GM21515 (cell line): ENCODE measurements around the gene VAPB.
"Not testable (repeated sequence)": the region's sequence is repeated elsewhere in the genome, so short reads cannot be mapped to it uniquely, and the experiment has no call there.

Experiments used
- ATAC-seq: cut with Tn5 transposase; IDR thresholded peaks from one replicate; pipeline ENCODE4 v1.9.1; 2021; ENCODE audit not compliant: unreplicated experiment

VAPB gene, protein sequence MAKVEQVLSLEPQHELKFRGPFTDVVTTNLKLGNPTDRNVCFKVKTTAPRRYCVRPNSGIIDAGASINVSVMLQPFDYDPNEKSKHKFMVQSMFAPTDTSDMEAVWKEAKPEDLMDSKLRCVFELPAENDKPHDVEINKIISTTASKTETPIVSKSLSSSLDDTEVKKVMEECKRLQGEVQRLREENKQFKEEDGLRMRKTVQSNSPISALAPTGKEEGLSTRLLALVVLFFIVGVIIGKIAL

DNA sequence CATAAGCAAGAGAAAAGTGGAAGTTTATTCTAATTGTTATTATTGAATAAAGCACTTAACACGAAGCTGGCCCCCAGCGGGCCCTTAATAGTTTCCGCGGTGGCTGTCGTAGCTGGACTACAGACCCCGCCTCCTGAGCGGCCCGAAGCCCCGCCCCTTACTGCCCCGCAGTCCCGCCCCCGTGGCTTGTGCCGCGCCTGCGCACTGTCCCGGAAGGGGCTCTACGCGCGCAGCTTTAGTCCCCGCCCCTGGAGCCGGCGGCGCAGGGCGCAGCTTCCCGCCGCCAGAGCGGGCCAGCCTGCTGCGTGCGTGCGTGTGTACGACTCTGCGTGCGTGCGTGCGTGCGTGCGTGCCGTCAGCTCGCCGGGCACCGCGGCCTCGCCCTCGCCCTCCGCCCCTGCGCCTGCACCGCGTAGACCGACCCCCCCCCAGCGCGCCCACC lies at the start of gene VAPB:
Gene VAPB, plus strand, starts transcription at position 348 of the 442 bp plus-strand sequence. CDS start 231 bp downstream, outside the sequence.
- peak; percentile 95 for ATAC-seq

DNA sequence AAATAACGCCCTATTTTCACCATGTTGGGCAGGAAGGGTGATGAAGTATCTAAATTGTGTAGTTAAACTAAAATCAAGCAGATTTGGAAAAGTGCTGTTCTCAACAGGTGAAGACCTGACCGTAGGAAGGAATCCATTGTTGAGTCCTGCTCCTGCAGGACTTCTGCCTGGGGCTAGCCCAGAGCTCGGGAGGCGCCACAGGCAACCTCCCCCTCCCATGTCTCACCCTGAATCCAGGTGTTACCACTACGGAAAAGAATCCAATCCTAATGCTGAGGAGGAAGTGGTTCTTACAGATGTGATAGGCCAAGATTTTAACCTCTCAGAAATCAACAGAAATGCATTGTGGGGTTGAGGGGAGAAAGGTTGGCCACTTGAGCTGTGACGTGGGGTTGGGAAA lies 49.3 kb upstream of the VAPB start:
- ATAC-seq, result no peak

DNA sequence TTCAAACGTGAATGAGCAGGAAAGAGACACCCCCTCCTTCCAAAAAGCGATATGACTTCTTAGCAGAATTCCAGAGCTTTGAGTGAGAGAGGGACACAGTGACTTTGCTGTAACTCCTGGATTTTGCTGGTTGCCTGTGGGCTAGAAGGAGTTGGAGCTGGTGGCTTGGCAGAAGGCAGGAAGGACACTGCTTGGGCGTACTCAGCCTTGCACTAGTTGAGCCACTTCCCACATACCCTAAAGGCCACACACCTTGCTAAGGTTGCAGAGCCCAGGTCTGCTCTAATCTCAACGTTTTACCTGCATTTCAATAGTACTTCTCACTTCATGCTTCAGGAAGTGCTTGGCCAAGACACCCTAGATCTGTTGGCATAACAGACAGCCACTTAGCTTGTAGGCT lies 48.9 kb upstream of the VAPB start:
- no peak for ATAC-seq

DNA sequence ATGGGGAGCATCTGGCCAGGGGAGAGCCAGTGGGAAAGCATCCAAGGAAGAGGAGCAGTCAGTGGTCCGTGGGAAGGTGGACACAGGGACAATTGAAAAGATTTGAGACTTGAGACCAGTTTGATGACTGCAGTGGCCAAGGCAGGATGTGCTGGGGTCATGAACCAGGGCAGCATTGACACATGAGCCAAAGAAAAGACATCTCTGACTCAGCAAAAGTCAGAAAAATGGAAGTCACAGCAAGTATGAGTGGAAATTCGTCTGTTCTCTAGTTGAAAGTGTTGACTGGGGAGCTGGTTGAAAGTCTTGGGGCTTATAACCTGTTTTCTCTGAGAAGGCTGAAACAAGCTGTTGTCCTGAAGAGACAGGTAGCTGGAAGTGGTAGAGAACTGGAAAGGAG lies 48.2 kb upstream of the VAPB start:
- no peak for ATAC-seq

DNA sequence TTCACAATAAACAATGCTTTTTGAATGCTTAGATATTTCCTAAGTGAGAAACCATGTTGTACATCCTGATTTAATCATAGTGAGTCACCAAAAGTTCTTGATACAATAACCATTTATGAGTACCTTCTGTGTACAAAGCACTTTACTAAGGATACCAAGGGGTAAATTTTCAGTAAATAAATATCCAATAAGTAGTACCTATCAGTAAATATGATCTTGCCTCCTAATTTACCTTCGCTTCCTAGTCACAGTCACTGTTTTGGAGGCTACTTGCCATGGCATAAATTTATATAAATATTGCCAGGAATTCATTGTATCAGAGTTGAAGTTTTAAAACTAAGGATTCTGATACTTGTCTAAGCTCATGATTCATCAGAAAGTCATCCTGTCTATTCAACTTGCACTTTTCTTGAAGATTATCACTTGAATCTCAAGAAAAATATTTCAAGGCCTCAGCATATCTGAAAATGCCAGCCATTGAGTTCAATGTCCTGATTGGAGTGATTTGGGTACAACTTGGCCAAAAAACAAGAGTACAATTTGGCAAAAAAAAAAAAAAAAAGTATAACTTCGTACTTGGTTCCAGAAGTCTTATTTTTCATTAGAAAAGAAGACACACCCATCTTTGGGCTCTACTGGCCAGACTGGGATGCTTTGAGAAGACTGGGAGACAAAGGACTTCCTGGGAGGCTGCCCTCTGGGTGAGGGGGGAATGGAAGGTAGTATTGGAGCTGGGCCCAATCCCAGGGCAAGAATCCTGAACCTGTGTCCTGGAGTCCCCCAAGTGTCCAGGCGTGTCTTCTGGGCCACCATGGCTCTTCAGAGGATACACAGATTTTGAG lies 46.7 kb upstream of the VAPB start:
- ATAC-seq, result no peak

DNA sequence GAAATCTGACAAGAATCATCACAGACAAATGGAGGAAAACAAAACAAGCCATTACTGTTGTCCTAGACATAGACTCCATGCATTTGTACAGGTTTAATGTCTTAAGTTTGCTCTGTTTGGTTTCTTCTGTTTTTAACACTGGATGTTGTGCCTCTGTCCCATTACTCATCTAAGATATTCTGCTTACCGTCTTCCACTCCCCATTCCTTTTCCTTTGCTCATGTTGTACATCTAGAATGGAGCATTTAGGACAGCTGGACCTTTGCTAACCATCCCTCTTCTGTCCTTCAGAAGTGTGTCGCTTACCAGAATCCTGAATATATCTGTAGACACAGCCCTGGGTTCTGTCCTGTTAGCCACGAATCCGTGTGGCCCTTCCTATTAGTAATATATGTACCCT lies 44.3 kb upstream of the VAPB start:
- no peak for ATAC-seq

DNA sequence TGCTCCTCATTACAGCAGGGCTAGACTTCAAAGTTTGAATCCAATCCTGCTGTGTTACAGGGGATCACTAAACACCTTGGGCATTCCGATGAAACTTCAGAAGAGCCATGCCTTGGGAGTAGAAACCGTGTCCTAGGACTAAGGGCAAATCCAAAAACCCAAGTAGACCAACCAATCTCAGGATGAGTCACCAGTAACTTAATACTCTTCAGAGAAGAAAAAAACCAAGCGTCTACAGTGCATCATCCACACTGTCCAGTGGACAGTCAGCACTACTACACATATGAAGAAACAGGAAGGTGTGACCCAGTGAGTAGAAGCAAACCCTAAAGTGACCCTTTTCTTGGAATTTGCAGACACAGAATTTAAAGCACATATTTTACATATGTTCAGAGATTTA lies 39.5 kb upstream of the VAPB start:
- ATAC-seq, result no peak

DNA sequence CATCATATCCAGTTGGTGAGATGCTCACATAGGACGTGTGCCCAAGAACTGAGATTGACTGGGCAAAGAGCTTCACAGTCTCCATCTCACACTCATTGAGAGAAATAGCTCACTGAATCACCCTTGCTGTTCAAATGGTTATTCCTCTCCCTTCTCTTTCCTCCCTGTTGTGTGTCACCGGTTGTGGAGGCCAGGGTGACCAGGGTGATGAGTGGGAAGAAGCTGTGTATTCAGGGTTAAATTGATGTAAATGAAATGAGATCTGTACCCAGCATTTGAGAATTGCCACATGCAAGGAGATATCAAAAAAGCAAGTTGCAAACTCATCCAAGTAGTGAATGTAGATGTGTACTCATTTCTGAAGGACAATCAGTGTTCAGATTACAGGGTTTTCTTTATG lies 36.6 kb upstream of the VAPB start:
- no peak for ATAC-seq

DNA sequence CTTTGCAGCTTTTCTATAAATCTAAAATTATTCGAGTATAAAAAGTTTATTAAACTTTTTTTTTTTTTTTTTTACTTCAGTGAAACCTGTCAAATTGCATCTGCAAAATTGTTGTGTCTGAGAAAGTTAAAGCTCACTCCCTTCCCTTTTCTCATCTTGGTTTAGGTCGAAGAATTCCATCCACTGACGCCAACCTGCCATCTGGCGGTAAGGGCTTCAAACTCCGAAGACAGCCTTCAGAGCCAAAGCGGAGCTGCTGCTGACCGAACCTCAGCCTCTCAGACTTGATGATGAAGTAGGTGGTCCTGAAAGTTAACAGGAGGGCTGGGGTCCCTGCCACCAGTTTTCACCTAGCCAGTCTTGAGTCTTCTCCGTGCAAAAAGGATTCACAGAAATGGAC lies 29.6 kb upstream of the VAPB start:
- ATAC-seq, result no peak

DNA sequence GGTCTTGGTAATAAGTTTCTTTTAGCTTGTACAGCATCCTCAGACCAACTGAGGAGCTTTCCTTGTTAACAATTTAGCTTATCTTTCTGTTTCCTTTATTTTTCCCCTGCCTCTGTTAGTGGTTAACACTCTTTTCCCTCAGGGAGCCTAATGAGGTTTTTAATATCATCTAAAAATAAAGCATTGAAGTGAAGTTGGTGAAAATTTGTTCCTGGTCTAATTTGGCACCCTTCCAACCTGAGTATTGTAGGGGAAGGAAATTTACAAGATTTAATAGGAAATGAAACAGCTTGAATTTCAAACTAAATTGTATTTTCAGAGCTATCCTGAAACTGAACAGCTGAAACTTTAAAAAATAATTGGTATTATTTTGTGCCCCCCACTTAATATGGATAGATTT lies 28.1 kb upstream of the VAPB start:
- no peak for ATAC-seq

DNA sequence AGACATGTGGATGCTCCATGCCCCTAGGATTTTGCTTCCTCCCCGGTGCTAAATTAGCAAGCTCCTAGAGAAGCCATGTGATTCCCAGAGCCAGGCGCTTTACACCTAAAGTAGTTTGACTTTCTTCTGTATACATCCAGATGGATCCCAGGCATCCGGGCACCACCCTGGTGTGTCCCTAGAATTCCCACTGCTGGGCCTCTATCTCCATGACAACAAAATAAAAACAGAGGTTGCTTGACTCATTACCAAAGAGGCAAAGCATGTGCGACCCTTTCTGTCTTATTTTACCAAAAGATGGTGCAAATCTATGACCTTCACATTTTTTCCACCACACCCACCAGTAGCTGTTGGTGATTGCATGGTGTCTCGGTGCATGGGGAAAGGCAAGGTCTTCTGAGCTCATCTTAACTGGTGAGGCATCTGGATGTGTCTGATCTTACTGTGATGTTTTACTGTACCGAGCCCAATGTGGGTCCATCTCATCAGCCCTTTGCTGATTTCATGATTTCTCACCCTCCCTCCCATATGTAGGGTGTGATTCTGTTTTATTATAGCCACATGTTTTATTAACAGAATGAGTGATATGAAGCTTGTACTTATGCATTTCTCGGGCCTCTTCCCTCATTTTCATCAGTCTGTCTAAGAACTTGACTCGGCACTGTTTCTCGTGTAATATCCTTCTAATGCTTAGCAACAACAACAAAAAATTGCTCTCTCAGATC lies 27.4 kb upstream of the VAPB start:
- ATAC-seq, result no peak

DNA sequence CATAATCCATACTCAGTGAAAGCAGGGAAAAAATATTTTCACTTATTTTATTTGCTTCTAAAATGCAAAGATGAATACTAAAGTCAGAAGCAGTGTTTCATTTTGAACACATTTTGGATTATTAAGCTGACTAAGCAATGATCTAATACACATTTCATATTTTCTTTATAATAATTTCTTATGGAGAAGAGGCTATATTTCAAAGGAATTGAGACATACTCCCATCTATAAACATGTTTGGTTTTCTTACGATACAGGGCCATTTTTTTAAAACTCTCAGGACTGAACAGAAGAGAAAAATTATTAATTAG lies 26.9 kb upstream of the VAPB start:
- no peak for ATAC-seq

DNA sequence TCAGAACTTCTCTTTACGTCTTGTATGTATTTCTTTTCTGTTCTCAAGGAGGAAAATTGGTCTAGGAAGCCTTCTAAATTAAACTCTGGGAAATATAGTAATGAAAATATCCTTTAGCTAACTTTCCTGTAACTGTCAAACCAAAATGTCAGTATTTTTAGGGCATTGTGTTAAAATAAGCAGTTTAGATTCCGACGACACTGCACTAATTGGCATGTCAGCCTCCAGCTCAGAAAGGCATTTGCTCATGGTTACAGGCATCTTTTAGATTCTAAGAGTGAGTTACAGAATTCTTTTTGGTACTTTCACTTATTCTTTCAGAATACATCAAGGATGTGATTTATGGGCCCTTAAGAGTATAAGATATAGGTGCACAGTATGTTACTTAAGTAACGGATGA lies 26.1 kb upstream of the VAPB start:
- no peak for ATAC-seq

DNA sequence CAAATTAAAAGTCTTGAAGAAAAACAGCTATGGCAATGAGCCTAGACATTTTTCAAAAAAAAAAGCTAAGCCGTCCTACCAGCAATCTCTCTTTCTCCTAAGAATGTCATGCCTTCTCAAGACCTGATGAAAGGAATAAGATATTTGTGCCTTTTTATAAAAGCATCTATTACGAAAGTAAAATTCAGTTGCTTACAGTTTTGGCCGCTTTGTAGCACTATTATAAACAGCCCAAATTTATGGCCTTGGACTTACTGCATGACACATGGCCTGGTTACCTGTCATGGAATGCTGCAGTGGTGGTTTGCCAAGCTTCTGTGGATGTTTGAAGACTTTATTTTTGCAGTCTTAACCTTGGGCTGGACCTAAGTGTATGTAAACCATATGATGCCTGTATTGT lies 22.2 kb upstream of the VAPB start:
- no peak for ATAC-seq

DNA sequence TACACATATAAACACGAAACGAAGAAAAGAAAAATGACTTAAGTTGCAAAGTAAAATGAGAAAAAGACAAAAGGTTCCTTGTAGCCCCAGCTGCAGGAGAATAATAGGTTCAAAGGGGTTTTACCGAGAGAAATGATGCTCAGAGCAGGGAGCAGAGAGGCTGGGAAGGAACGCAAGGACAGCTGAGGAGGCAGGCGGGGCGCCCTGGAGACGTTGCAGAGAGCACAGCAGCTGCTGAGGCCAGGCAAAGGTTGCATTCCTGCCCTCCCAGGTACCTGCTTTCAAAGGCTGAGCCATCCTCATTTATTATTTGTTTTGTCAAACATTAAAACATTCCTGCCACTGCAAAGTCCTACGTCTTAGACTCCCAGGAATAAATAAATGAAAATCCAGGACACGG lies 16.2 kb upstream of the VAPB start:
- ATAC-seq, result no peak

DNA sequence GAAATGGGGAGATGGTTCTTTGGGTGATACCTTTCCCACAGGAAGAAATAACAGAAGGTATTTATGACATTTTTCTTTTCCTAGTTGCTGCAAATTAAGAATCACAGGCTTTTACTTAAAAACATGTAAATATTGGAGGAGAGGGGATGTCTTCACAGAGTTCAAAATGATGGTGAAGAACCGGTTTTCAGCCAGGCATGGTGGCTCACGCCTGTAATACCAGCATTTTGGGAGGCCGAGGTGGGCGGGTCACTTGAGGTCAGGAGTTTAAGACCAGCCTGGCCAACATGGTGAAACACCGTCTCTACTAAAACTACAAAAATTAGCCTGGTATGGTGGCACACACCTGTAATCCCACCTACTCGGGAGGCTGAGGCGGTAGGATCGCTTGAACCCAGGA lies 15.7 kb upstream of the VAPB start:
- ATAC-seq, result not testable (repeated sequence)

DNA sequence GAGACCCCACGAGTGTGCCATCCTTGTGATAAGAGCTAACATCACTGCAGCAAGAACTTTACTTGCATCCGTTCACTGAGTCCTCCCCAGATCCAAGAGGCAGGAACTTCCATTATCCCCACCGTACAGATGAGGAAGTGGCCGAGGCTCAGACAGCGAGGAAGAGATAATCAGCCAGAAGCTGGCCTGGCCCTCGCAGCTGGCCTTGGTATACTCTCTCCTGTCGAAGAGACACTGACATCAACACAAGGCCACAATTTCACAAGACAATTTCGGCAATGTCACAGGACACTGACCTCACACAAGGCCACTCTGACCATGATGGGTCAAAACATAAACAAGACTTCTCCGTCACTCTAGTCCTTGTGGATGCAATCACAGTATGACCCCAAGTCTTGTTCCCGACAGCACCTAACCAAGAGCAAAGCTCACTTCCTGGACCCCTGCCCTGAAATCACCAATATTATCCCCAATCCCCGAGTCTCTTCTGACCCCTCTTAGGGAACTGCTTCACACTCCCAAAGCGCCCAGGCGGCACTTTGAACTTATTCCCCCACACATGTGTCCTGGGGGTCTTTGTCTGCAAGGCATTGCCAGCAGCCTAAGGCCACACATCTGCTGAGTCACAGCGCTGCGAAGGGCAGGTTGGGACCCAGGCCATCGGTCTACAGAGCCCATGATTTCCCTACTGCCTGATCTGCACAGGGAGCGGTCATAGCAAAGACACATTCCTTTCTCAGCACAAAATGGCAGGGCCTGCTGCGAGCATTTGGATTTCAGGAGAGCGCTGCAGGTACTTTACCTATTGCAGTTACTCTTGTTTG lies 14.8 kb upstream of the VAPB start:
- ATAC-seq, result no peak

DNA sequence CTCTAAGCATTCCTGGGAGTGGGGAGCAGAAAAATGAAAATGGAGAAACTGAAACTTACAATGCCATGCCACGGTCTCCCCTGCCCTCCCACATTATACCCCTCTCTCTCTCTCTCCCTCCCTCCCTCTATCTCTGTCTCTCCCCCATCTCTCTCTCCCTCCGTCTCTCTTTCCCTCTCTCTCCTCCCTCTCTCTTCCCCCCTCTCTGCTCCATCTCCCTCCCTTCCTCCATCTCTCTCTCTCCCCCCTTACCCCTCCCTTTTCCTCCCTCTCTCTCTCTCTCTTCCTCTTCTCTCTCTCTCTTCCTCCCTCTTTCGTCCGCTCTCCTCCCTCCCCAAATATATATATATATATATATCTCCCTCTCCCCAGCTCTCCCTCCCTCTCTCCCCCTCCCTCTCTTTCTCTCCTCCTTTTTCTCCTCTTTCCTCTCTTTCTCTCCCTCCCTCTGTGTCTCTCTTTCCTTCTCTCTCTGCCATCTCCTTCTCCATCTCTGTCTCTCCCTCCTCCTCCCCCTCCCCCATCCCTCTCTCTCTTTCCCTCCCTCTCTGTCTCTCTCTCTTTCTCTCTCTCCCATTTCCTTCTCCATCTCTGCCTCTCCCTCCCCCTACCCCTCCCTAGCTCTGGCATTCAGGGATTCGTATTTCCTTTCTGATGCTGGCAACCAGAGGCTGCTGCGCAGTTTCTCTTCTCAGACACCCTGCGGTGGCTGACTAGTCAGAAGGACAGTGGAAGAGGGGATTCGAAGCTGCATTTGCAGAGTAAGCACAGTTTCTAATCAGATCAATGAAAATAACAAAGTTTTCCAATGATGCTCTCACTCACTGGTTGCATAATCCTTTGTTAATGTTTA lies 13.9 kb upstream of the VAPB start:
- ATAC-seq, result no peak

DNA sequence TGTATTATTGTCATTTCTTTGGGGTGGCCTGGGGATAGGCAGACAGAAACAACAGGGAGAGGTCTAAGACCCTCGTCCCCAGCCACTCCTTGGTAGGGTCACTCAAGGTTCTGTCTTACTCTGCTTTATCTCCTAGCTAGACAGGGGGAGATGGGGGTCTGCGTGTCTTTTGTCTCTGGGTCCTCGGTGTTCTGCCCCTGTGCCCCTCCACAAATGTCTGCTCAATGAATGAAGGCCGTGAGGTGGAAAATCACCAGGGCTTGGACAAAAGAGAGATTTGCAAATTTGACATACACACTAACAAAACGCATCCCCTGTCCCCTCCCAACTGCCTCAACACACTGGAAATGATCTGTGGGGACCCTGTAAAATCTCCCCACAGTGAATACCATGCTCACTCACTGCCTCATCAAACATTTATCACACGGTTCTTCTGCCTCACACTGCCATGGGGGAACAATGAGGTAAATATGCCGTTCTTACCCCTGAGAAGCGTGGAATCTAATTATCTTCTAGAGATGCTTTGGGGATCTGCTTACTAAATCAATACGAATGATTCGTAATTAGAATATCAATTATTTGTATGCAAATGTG lies 13.2 kb upstream of the VAPB start:
- ATAC-seq, result no peak

DNA sequence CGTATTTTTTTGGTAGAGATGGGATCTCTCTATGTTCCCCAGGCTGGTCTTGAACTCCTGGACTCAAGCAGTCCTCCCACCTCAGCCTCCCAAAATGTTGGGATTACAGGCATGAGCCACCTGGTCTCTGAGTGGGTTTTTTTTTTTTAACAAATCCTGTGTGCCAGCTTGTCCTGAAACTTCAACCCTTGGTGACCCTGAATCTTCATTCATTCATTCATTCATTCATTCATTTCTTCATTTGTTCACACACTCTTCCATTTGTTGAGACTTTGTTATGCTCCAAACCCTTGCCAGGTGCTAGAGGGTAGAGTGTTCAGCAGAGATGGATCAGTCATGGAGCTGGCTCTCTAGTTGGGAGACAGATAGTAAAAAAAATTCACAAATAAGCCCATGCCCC lies 12.0 kb upstream of the VAPB start:
- no peak for ATAC-seq
